ENCODE results near the gene RGMB.

GRCh38 chr5:98769210-98769958 is 4.1 kb upstream of the RGMB start:
- TF ChIP-seq, protein P1, sequence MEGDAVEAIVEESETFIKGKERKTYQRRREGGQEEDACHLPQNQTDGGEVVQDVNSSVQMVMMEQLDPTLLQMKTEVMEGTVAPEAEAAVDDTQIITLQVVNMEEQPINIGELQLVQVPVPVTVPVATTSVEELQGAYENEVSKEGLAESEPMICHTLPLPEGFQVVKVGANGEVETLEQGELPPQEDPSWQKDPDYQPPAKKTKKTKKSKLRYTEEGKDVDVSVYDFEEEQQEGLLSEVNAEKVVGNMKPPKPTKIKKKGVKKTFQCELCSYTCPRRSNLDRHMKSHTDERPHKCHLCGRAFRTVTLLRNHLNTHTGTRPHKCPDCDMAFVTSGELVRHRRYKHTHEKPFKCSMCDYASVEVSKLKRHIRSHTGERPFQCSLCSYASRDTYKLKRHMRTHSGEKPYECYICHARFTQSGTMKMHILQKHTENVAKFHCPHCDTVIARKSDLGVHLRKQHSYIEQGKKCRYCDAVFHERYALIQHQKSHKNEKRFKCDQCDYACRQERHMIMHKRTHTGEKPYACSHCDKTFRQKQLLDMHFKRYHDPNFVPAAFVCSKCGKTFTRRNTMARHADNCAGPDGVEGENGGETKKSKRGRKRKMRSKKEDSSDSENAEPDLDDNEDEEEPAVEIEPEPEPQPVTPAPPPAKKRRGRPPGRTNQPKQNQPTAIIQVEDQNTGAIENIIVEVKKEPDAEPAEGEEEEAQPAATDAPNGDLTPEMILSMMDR (IDR thresholded peaks at IDR 0.05; ENCODE audit: extremely low read depth in 1 of 2, insufficient read depth in 1 of 2, low read depth in 1 of 2, low read length in 2 of 2), result peak in 1 of 2 donors; percentile 82
- TF ChIP-seq POLR2AphosphoS5 (IDR thresholded peaks at IDR 0.05; ENCODE audit: insufficient read depth, low read depth, low read length) (no peak), EZH2 (IDR thresholded peaks at IDR 0.05; ENCODE audit: borderline replicate concordance, low read depth, low read length, severe bottlenecking) (no peak), POLR2A (IDR thresholded peaks at IDR 0.05; ENCODE audit: low read depth, low read length) (no peak), JUN (IDR thresholded peaks at IDR 0.05; ENCODE audit: borderline replicate concordance, insufficient read depth, insufficient read length, low read depth) (no peak), FOS (IDR thresholded peaks at IDR 0.05; ENCODE audit: borderline replicate concordance, insufficient read depth, low read length) (no peak), MYC (IDR thresholded peaks at IDR 0.05; ENCODE audit: low read depth, low read length) (no peak)
- TF ChIP-seq, protein P2, sequence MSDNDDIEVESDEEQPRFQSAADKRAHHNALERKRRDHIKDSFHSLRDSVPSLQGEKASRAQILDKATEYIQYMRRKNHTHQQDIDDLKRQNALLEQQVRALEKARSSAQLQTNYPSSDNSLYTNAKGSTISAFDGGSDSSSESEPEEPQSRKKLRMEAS (IDR thresholded peaks at IDR 0.05; ENCODE audit: insufficient read depth, insufficient read length), result no peak

Data from endothelial cell of umbilical vein (primary cell).